ENCODE measurements around the gene SPON1.
"Not testable (repeated sequence)": the region's sequence is repeated elsewhere in the genome, so short reads cannot be mapped to it uniquely, and the experiment has no call there.

Gene SPON1

DNA sequence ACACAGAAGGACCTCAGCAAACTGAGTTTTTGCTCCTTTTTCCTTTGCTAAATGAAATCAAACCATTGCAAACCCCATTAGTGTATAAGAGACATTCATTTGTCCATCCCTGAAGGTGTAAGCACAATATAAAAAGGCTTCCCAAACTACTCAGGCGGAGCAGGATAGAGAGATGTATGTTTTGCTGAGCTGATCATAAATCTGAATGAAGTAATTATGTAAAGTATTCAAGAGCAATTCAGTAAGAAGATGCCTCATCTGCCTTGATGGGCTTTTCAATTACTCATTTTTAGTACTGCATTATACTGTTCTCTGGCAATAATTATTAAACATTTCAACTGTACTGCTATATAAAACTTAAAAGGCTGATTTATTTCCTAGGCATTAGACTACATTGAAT is 65.0 kb downstream of the SPON1 start:
- no peaks in the 10 kb centered on the region for H3K9me3 ChIP-seq (ENCODE audit: low read depth, low read length)
- H3K4me3 ChIP-seq = no peak overlapping the region
- H3K9ac ChIP-seq (ENCODE audit: insufficient read length) = no peak overlapping the region
- no peaks in the 10 kb centered on the region for H3K36me3 ChIP-seq (ENCODE audit: insufficient read depth, low read length)
- DNase-seq (ENCODE audit: low read depth, low spot score) = no peak
- no peak overlapping the region for H3K27ac ChIP-seq
- TF ChIP-seq EZH2 (IDR thresholded peaks at IDR 0.05) (no peak), FOXP2 (optimal IDR thresholded peaks at IDR 0.05; ENCODE audit: control extremely low read depth, extremely low read length, insufficient read depth) (no peak), POLR2AphosphoS5 (IDR thresholded peaks at IDR 0.05; ENCODE audit: borderline replicate concordance, low read depth, low read length) (no peak)

DNA sequence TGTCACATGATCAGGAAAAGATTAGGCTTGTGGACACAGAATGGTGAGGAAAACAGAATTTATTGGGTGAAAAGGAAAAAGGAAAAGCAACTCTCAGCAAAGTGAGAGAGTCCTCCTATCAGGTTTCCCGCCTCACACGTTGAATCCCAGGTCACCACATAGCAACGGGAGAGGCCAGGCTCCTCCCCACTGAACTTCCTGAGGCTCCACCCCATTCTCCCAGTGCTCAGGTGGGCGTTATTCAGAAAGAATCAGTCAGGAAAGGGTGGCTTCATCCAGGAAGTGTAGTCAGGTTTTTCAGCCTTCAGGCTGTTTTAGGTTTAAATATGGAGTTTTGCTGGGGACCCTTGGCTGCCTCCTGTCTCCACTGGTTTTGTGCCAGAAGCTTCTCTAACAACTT is 66.9 kb downstream of the SPON1 start:
- H3K9ac ChIP-seq (ENCODE audit: insufficient read length) = no peak overlapping the region
- no peak overlapping the region for H3K4me3 ChIP-seq
- H3K36me3 ChIP-seq (ENCODE audit: insufficient read depth, low read length) = no peaks in the 10 kb centered on the region
- H3K9me3 ChIP-seq (ENCODE audit: low read depth, low read length) = no peaks in the 10 kb centered on the region
- no peak for DNase-seq (ENCODE audit: low read depth, low spot score)
- no peak for TF ChIP-seq POLR2AphosphoS5 (IDR thresholded peaks at IDR 0.05; ENCODE audit: borderline replicate concordance, low read depth, low read length)
- TF ChIP-seq FOXP2 (optimal IDR thresholded peaks at IDR 0.05; ENCODE audit: control extremely low read depth, extremely low read length, insufficient read depth) = no peak
- no peak for TF ChIP-seq EZH2 (IDR thresholded peaks at IDR 0.05)
- no peak overlapping the region for H3K27ac ChIP-seq

DNA sequence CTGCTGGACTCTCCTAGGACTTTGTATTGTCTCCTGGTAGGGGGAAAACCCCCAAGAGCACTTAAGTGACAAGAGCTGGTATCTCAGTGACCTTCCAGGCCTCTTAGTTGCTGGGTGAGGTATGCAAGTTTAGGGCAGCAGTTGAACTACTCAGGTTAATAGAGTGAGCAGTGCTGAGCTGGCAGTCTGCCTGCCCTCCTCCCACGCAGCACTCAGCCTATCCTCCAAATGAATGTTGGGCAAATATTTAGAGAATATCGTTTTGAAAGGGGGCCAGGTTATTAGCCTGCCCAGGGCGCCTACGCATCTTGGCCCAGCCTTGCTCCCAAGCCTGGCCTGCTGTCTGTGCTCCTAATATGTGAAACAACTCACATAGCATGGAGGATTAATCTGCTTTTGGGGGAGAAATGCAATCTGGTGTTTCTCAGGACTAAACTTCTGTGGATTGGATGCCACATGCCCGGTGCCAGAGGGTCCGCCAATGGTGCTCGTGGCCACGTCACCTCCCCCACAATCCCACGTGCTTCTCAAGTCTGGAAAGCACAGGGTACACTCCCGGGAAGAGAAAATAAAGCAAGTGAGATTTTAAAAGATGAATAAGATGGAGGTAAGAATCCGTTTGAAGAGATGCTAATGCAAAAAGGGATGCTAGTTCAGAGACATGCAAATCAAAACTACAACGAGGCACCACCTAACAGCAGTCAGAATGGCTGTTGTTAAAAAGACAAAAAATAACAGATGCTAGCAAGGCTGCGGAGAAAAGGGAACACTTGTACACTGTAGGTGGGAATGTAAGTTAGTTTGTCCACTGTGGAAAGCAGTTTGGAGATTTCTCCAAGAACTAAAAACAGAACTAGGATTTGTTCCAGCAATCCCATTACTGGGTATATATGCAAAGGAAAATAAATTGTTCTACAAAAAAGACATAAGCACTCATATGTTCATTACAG is 67.7 kb downstream of the SPON1 start:
- Histone ChIP-seq H3K27ac (no peak overlapping the region), H3K36me3 (ENCODE audit: insufficient read depth, low read length) (no peaks in the 10 kb centered on the region), H3K9me3 (ENCODE audit: low read depth, low read length) (no peaks in the 10 kb centered on the region), H3K9ac (ENCODE audit: insufficient read length) (no peak overlapping the region), H3K4me3 (no peak overlapping the region)
- TF ChIP-seq FOXP2 (optimal IDR thresholded peaks at IDR 0.05; ENCODE audit: control extremely low read depth, extremely low read length, insufficient read depth) (no peak), POLR2AphosphoS5 (IDR thresholded peaks at IDR 0.05; ENCODE audit: borderline replicate concordance, low read depth, low read length) (no peak), EZH2 (IDR thresholded peaks at IDR 0.05) (no peak)
- no peak for DNase-seq (ENCODE audit: low read depth, low spot score)

DNA sequence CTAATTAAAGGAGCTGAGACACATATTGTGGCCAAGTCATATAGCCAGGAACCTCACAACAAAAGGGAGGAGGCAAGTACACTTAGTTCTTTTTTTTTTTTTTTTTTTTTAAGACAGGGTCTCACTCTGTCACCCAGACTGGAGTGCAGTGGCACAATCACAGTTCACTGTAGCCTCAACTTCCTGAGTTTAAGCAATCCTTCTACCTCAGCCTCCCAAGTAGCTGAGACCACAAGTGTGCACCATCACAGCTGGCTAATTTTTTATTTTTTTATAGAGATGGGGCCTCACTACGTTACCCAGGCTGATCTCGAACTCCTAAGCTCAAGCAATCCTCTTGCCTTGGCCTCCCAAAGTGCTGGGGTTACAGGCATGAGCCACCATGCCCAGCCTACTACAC is 73.0 kb downstream of the SPON1 start:
- not testable (repeated sequence) for H3K36me3 ChIP-seq (ENCODE audit: insufficient read depth, low read length); H3K27ac ChIP-seq; DNase-seq (ENCODE audit: low read depth, low spot score)

DNA sequence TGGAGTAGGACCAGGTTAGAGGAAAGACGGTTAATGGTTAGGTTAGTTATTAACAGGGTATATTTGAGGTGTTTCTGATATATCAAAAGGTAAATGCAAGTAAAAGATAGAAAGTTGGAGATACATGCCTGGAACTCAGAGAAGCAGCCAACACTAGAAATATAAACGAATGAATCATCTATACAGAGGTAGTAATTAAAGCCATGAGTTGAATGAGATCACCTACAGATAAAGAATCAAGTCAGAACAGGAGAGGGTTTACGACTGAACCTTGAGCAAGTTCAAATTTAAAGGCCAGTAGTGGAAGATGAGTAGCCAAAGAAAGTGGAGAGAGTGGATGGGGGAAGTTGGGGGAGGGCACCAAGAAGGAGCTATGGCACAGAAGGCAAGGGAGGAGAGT is 73.9 kb downstream of the SPON1 start:
- Histone ChIP-seq H3K9me3 (ENCODE audit: low read depth, low read length) (no peaks in the 10 kb centered on the region), H3K9ac (ENCODE audit: insufficient read length) (no peak overlapping the region), H3K4me3 (no peak overlapping the region), H3K27ac (no peak overlapping the region), H3K36me3 (ENCODE audit: insufficient read depth, low read length) (no peaks in the 10 kb centered on the region)
- no peak for TF ChIP-seq POLR2AphosphoS5 (IDR thresholded peaks at IDR 0.05; ENCODE audit: borderline replicate concordance, low read depth, low read length)
- DNase-seq (ENCODE audit: low read depth, low spot score) = no peak

More for the DNA sequence above, 73.0 kb downstream of the SPON1 start:
- not testable (repeated sequence) for H3K9me3 ChIP-seq (ENCODE audit: low read depth, low read length); H3K4me3 ChIP-seq; H3K9ac ChIP-seq (ENCODE audit: insufficient read length)

DNA sequence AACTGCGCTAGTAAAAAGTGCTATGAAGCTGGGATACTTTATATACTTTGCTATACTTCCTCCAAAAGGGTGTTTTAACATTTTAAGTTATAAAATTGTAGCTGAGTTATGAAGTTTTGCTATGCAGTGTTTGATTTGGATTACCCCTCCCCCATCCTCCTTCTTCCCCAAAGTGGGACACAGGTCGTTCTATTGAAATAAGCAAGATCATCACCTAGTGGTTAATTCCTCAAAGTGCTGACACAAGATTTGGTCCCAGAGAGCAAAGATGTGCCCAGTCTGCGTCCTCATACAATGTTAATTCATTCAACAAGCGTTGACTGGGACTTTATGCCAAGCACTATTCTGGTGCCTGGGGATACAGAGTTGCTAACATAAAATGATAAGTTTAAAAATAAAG is 78.5 kb downstream of the SPON1 start:
- H3K9me3 ChIP-seq (ENCODE audit: low read depth, low read length) = no peaks in the 10 kb centered on the region
- H3K36me3 ChIP-seq (ENCODE audit: insufficient read depth, low read length) = no peaks in the 10 kb centered on the region
- DNase-seq (ENCODE audit: low read depth, low spot score) = no peak
- TF ChIP-seq FOXP2 (optimal IDR thresholded peaks at IDR 0.05; ENCODE audit: control extremely low read depth, extremely low read length, insufficient read depth) (no peak), EZH2 (IDR thresholded peaks at IDR 0.05) (no peak), POLR2AphosphoS5 (IDR thresholded peaks at IDR 0.05; ENCODE audit: borderline replicate concordance, low read depth, low read length) (no peak)
- no peak overlapping the region for H3K9ac ChIP-seq (ENCODE audit: insufficient read length)
- H3K27ac ChIP-seq = no peak overlapping the region
- no peak overlapping the region for H3K4me3 ChIP-seq

DNA sequence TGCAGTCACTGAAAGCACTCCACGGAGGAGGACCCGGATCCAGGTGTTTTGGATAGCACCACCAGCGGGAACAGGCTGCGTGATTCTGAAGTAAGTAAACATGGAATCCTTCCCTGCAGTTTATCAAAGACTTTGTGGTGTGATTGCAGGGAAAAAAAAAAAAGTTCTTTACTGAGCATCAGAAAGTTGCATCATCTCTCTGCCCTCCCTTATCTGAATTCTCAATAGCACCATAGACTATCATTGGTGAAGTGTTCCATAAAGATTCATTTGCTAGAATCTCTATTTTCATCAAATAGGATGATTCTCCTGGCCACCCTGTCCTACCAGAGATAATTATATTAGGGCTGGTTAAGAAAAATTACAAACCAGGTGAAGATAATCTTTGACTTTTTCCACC is 79.0 kb downstream of the SPON1 start:
- no peaks in the 10 kb centered on the region for H3K36me3 ChIP-seq (ENCODE audit: insufficient read depth, low read length)
- DNase-seq (ENCODE audit: low read depth, low spot score) = no peak
- H3K9me3 ChIP-seq (ENCODE audit: low read depth, low read length) = no peaks in the 10 kb centered on the region
- H3K9ac ChIP-seq (ENCODE audit: insufficient read length) = no peak overlapping the region
- no peak overlapping the region for H3K4me3 ChIP-seq
- TF ChIP-seq POLR2AphosphoS5 (IDR thresholded peaks at IDR 0.05; ENCODE audit: borderline replicate concordance, low read depth, low read length) (no peak), EZH2 (IDR thresholded peaks at IDR 0.05) (no peak), FOXP2 (optimal IDR thresholded peaks at IDR 0.05; ENCODE audit: control extremely low read depth, extremely low read length, insufficient read depth) (no peak)
- no peak overlapping the region for H3K27ac ChIP-seq

DNA sequence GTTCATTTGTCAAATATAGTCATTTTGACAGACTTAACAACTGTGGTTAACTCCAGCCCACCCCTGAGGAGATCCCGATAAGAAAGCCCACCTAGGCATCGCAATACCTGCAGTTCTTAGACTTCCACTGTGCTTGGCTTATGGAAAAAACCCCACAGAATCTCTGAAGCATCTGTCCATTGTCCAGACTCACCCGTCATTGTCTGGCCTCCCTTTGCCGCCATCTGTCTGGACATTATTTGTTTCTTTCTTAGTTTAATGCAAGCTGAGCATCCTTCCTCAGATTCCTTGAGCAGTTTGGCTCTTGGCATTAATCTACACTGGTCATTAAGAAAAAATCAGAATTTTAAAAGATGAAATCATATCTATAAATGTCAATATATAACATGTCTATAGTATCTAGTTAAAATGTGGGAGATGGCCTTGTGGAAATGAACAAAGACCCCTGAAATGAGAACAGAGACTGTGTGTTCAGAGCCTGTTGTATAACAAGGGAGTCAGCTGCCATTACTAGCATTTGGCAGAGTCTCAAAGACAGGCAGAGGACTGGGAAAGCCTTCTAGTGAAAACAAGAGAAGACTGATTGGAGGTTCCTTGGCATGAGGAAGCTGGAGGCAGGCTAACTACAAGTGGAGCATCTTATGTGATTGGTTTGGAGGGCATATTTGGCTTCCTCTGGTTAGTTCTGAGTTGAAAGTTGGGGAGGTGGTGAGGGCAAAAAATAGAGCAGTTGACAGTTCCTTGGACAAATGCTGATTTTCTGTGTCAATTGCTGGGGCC is 80.4 kb downstream of the SPON1 start:
- DNase-seq (ENCODE audit: low read depth, low spot score) = no peak
- no peaks in the 10 kb centered on the region for H3K36me3 ChIP-seq (ENCODE audit: insufficient read depth, low read length)
- H3K9me3 ChIP-seq (ENCODE audit: low read depth, low read length) = no peaks in the 10 kb centered on the region
- H3K4me3 ChIP-seq = no peak overlapping the region
- no peak overlapping the region for H3K9ac ChIP-seq (ENCODE audit: insufficient read length)
- TF ChIP-seq EZH2 (IDR thresholded peaks at IDR 0.05) (no peak), POLR2AphosphoS5 (IDR thresholded peaks at IDR 0.05; ENCODE audit: borderline replicate concordance, low read depth, low read length) (no peak), FOXP2 (optimal IDR thresholded peaks at IDR 0.05; ENCODE audit: control extremely low read depth, extremely low read length, insufficient read depth) (no peak)
- H3K27ac ChIP-seq = no peak overlapping the region

Measured in SK-N-MC (cell line).